Astrocyte (in vitro differentiated cells and primary cell): Measurements from ENCODE around the gene PPP3CA.

Experiments
- EZH2 ChIP-seq: IDR thresholded peaks from 2 replicates; pipeline ENCODE4 v1.6.1; 2012; ENCODE audit warnings: mild to moderate bottlenecking, low read length, inconsistent platforms; ENCODE audit not compliant: insufficient read depth
- TF ChIP-seq, protein P1 (sequence below): IDR thresholded peaks from 2 replicates; pipeline ENCODE4 v1.5.1; 2011; ENCODE audit warnings: low read depth, mild to moderate bottlenecking, inconsistent platforms, low read length, moderate library complexity; ENCODE audit not compliant: insufficient read depth

GRCh38 chr4:101329592-101329991 is 17.7 kb downstream of the PPP3CA start:
- TF ChIP-seq, protein P1, sequence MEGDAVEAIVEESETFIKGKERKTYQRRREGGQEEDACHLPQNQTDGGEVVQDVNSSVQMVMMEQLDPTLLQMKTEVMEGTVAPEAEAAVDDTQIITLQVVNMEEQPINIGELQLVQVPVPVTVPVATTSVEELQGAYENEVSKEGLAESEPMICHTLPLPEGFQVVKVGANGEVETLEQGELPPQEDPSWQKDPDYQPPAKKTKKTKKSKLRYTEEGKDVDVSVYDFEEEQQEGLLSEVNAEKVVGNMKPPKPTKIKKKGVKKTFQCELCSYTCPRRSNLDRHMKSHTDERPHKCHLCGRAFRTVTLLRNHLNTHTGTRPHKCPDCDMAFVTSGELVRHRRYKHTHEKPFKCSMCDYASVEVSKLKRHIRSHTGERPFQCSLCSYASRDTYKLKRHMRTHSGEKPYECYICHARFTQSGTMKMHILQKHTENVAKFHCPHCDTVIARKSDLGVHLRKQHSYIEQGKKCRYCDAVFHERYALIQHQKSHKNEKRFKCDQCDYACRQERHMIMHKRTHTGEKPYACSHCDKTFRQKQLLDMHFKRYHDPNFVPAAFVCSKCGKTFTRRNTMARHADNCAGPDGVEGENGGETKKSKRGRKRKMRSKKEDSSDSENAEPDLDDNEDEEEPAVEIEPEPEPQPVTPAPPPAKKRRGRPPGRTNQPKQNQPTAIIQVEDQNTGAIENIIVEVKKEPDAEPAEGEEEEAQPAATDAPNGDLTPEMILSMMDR, result no peak
- TF ChIP-seq EZH2, result no peak
